Neural crest cell (in vitro differentiated cells): Measurements from ENCODE around the gene MBOAT7. TPM values are rescaled to one million over a fixed set of nuclear protein-coding genes. Genes with fewer than 3 reads are reported as not detected.

ENCODE experiments used
- DNase-seq: peaks from one replicate; pipeline ENCODE4 v3.0.0; 2021; ENCODE audit warnings: low read depth, mixed read lengths, low spot score
- H3K27ac Mint-ChIP-seq: one replicate; pipeline ENCODE4 v1.8.0; 2021; ENCODE audit warnings: mild to moderate bottlenecking, mixed read lengths; ENCODE audit not compliant: unreplicated experiment
- H3K27me3 Mint-ChIP-seq: 2 replicates; pipeline ENCODE4 v1.8.0; 2021; ENCODE audit warnings: low read depth, mild to moderate bottlenecking, mixed read lengths
- H3K36me3 Mint-ChIP-seq: 2 replicates; pipeline ENCODE4 v1.8.0; 2021; ENCODE audit warnings: low read depth, mild to moderate bottlenecking, mixed read lengths
- H3K4me1 Mint-ChIP-seq: 2 replicates; pipeline ENCODE4 v1.8.0; 2021; ENCODE audit warnings: mixed read lengths
- H3K4me3 Mint-ChIP-seq: one replicate; pipeline ENCODE4 v1.8.0; 2021; ENCODE audit warnings: mild to moderate bottlenecking, mixed read lengths
- H3K9me3 Mint-ChIP-seq: 2 replicates; pipeline ENCODE4 v1.8.0; 2021; ENCODE audit warnings: mixed read lengths
- CTCF ChIP-seq: fragments of 200-600 bp; sonication (generic); conservative IDR thresholded peaks from 2 replicates; pipeline ENCODE4 v1.5.0; 2021; ENCODE audit warnings: antibody characterized with exemption, mild to moderate bottlenecking
- total RNA-seq: library from RNA; stranded (reverse); gene quantifications from 2 replicates; pipeline ENCODE4 v1.2.1, GENCODE V29; 2021

The MBOAT7 gene
- total RNA-seq, 1 donor from 2014 or later, result 76.5 TPM

- peaks cover 4% of the 10 kb centered on the region for H3K4me1 Mint-ChIP-seq
- TF ChIP-seq CTCF, result no peak
- H3K36me3 Mint-ChIP-seq, result peaks cover 9% of the 10 kb centered on the region
These were observed 37.1 kb downstream of the MBOAT7 start for GRCh38 chr19:54152267-54152666.

GRCh38 chr19:54151362-54152035 is 37.9 kb downstream of the MBOAT7 start:
- H3K36me3 Mint-ChIP-seq, result peaks cover 7% of the 10 kb centered on the region
- H3K9me3 Mint-ChIP-seq, result no peaks in the 10 kb centered on the region
- H3K4me3 Mint-ChIP-seq, result peak overlapping the region; percentile 46
- no peak for DNase-seq
- peaks cover 3% of the 10 kb centered on the region for H3K27me3 Mint-ChIP-seq
- no peaks in the 10 kb centered on the region for H3K4me1 Mint-ChIP-seq
- H3K27ac Mint-ChIP-seq, result peak overlapping the region; percentile 67
- TF ChIP-seq CTCF, result no peak

More at GRCh38 chr19:54152267-54152666, 37.1 kb downstream of the MBOAT7 start:
- DNase-seq, result no peak
- H3K27ac Mint-ChIP-seq, result no peak overlapping the region
- H3K4me3 Mint-ChIP-seq, result no peak overlapping the region
- no peaks in the 10 kb centered on the region for H3K9me3 Mint-ChIP-seq
- H3K27me3 Mint-ChIP-seq, result peaks cover 3% of the 10 kb centered on the region

DNA sequence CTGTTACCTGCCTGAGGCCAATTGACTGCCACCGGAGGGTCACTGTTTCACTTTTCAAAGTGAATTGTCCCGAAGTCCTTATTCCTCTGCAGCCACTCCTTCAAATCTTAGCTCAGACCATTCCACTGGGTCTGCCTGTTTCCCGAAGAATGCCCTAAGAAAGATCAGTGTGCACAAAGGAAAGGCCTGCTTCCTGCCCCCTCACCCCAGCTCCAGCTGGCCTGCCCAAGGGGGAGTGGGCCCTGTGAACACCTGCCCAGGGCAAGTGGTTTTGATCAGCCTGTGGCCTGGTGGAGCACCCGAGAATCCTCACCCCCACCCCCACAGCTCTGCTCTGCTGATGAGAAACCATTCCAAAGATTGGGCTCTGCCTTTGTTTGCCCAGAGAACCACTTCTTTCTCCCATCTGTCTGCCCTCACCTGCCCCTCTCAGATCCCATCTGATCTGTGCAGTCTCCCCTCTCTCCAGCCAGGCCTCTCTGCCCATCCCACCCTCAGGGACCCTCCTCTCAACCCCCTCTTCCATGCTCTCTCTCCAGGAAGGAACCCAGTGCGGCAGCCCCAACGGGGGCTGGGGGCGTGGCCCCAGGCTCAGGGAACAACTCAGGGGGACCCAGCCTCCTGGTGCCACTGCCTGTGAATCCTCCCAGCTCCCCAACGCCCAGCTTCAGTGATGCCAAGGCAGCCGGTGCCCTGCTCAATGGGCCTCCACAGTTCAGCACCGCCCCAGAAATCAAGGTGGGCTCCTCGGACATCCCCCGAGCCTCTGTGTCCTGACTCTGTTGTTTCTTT is 40.2 kb downstream of the MBOAT7 start:
- peak overlapping the region; percentile 43 for H3K27ac Mint-ChIP-seq
- H3K4me1 Mint-ChIP-seq, result no peaks in the 10 kb centered on the region
- H3K9me3 Mint-ChIP-seq, result no peaks in the 10 kb centered on the region
- DNase-seq, result no peak
- peaks cover 15% of the 10 kb centered on the region for H3K36me3 Mint-ChIP-seq
- H3K4me3 Mint-ChIP-seq, result peak overlapping the region; percentile 72
- H3K27me3 Mint-ChIP-seq, result peaks cover 3% of the 10 kb centered on the region
- TF ChIP-seq CTCF, result no peak

- Mint-ChIP-seq H3K36me3 (peaks cover 12% of the 10 kb centered on the region), H3K4me1 (no peaks in the 10 kb centered on the region), H3K4me3 (no peak overlapping the region), H3K27me3 (peaks cover 3% of the 10 kb centered on the region), H3K27ac (no peak overlapping the region), H3K9me3 (no peaks in the 10 kb centered on the region)
- no peak for TF ChIP-seq CTCF
- DNase-seq, result no peak
These were observed 41.2 kb downstream of the MBOAT7 start for GRCh38 chr19:54148158-54148557.

- H3K4me3 Mint-ChIP-seq, result no peak overlapping the region
- H3K27me3 Mint-ChIP-seq, result peaks cover 3% of the 10 kb centered on the region
- H3K36me3 Mint-ChIP-seq, result peaks cover 12% of the 10 kb centered on the region
- H3K4me1 Mint-ChIP-seq, result no peaks in the 10 kb centered on the region
- DNase-seq, result no peak
- TF ChIP-seq CTCF, result no peak
- H3K27ac Mint-ChIP-seq, result no peak overlapping the region
- no peaks in the 10 kb centered on the region for H3K9me3 Mint-ChIP-seq
These were observed 41.7 kb downstream of the MBOAT7 start for GRCh38 chr19:54147676-54148075.
